Measurements from ENCODE around the gene GYG2.
"Not testable (repeated sequence)": the region's sequence is repeated elsewhere in the genome, so short reads cannot be mapped to it uniquely, and the experiment has no call there.

The GYG2 gene

GRCh38 chrX:2910109-2910508 is 81.4 kb downstream of the GYG2 start:
- DNase-seq = no peak

GRCh38 chrX:2913118-2913517 is 84.4 kb downstream of the GYG2 start:
- DNase-seq = no peak

- DNase-seq = no peak
Measured at GRCh38 chrX:2917767-2918166, 89.0 kb downstream of the GYG2 start.

GRCh38 chrX:2921193-2921592 is 92.5 kb downstream of the GYG2 start:
- no peak for DNase-seq

- DNase-seq = no peak
Measured at GRCh38 chrX:2921750-2922149, 93.0 kb downstream of the GYG2 start.

- no peak for DNase-seq
Measured at GRCh38 chrX:2924151-2924550, 95.4 kb downstream of the GYG2 start.

- DNase-seq = not testable (repeated sequence)
Measured at GRCh38 chrX:2926255-2926654, 97.5 kb downstream of the GYG2 start.

GRCh38 chrX:2926664-2927275 is 98.0 kb downstream of the GYG2 start:
- DNase-seq = no peak

GRCh38 chrX:2928191-2928582 is 99.5 kb downstream of the GYG2 start:
- DNase-seq = no peak

GRCh38 chrX:2928583-2929434 is 100.1 kb downstream of the GYG2 start, which contains the start of gene ARSD:
TSS of gene ARSD (minus strand) at chrX:2929339. CDS start at chrX:2929275, 64 bp downstream.
- no peak for DNase-seq

GRCh38 chrX:2931155-2931554 is 102.4 kb downstream of the GYG2 start:
- no peak for DNase-seq

GRCh38 chrX:2931612-2932011 is 102.9 kb downstream of the GYG2 start:
- no peak for DNase-seq

All from NCI-H2107 (cell line).